NCI-H1694 treated with DMSO at 0.1 percent for 48 hours (cell line): ENCODE measurements around the gene GPR68.
"Not testable (repeated sequence)": the region's sequence is repeated elsewhere in the genome, so short reads cannot be mapped to it uniquely, and the experiment has no call there.

Source experiments
- DNase-seq: peaks from one replicate; lab custom pipeline; 2025; lab: John Stamatoyannopoulos, UW

The GPR68 gene

DNA sequence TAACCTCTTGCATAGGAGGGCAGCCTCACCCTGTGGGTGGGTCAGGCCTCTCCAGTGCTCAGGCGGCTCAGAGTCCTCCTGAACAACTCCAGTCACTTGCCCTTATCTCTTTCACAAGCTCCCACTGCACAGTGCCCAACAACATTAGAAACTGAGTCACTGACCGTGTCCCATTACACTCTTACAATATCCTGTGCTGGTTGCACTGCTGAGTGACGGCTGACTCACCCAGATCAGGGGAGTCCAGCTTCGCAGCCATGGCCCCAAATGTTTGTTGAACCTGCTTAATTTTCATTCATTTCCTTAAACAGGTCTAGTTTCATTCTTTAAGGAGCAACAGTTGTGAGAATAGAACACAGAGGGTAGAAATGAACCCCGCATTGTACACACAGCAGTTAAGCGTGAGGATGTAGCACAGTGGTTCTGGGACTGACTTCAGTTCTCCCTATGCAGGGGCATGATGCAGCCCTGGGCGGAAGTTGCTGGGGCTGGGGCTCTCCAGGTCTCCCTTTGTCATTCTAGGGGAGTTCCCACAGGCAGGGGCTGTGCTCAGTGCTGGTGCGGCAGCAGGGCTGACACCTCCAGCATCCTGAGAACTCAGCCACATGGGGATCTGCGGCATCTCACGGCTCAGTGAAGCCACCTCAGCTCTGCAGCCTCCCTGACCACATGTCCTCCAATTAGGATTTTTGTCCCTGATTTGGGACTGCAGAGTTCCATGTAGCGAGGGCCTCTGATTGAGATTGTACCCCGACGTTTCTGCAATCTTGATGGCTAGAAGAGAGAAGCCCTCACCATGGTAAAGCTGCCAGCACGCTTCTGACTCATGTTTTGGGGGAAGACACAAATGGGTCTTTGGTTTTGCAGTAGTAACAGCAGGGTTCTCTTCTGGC is 16.1 kb downstream of the GPR68 start:
- DNase-seq, result no peak

DNA sequence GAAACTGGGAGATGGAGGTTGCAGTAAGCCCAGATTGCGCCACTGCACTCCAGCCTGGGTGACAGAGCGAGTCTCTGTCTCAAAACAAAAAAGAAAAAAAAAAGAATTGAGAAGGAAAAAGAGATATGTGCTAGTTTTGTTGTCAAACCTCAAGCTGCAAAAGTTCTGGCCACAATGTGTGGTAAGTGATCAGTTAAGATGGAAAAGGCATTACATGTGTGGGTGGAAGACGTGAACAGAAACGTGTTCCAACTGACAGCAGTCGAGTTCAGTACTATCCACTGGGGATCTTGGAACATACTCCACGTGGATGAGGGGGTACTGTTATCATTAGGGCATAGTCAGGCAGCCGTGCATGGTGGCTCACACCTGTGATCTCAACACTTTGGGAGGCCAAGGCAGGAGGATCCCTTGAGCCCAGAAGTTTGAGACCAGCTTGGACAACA is 17.3 kb downstream of the GPR68 start:
- no peak for DNase-seq

- not testable (repeated sequence) for DNase-seq
Measured at GRCh38 chr14:91226360-91226759, 18.1 kb downstream of the GPR68 start.

DNA sequence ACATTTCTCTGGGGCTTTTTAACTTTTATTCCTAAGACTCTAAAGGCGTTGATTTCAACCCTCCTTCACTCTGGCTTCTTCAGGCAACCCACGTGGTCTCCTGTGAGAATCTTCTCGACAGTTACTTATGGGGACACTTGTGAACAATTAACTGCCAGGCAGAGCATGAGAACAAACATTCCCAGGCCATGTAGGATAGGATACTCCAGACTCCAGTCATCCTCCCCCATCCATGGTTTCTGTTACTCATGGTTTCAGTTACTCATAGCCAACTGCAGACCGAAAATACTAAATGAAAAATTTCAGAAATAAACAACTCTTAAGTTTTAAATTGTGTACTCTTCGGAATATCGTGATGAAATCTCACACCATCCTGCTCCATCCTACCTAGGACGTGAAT is 19.5 kb downstream of the GPR68 start:
- no peak for DNase-seq

DNA sequence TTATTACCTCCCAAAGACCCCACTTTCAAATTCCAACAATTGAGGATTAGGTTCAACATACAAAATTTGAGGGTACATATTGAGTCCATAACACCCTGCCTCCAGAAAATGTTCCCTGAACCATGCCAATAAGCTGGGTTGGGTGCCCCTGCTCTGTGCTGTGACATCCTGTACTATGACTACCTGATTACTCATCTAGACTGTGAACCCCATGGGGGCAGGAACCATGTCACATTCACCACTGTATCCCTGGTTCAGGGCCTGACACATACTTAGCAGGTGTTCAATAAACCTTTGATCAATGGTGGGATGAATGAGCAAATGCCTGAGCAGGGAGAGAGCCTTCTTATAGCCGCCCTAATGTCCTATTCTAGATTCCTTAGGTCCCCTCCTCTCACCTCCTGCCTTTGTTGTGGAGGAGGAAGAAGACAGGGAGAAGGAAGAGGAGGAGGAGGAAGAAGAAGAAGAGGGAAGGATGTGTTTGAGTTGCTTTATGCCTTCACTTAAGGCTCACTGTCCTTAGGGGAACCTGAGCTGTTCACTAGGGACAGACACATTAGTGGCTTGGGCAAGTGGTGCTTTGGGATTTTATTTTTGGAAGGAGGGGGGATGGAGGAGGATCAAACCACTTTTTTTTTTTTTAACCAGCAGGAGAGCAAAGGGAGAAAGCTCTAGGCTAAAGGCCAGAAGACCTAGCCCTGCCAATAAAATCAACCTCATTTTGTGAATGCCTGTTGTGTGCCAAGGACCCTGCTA is 21.3 kb downstream of the GPR68 start:
- no peak for DNase-seq

DNA sequence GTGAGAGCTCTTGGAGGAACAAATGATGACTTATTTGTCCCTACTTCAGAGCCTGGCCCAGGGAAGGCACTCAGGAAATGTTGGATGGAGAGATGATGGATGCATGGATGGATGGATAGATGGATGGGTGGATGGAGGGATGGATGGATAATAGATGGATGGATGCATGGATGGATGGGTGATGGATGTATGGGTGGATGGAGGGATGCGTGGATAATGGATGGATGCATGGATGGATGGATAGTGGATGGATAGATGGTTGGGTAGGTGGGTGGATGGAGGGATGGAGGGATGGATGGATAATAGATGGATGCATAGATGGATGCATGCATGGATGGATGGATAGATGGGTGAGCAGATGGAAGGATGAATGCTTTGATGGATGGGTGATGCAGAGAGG is 23.2 kb downstream of the GPR68 start:
- DNase-seq, result peak; percentile 32

GRCh38 chr14:91220581-91221000 is 23.9 kb downstream of the GPR68 start:
- peak; percentile 100 for DNase-seq

DNA sequence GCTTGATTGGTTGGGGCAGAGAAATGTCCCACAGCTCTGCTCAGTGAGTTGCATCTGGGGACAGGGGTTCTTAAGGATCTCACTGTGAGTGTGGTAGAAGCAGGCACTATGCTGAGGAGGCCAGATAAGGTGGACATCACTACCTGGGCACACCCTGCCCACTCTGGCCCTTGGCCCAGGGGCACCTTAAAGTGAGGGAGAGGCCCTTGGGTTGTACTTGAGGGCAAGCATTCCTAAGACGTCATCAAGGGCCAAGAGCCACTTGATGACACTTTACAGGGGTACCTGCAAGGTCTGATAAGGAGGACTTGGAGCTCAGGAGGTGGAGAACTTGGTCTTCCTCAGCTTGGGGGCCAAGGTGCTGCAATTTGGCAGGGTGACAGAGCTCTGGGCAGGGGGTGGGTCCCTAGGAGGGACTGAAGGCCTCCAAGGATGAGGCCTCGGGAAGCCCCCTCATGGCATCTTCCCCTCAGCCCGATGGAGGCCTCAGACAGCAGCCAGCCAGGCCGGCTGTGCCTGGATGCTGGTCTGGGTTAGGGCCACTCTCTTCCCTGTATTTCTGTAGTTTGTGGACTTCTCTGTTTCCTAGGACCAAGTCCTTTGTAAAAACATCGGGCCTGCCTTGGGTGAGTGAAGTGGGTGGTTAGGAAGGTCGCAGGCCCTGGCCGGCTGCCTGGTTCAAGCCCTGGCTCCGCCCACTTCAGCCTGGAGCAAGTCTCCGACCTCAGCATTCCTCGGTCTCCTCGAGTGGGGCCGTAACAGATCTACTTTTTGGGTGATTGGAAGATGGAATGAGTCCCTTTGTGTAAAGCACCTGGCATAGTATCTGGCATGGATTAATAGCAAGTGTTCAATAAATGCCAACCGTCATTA is 24.8 kb downstream of the GPR68 start:
- no peak for DNase-seq

- DNase-seq, result no peak
Measured at GRCh38 chr14:91218014-91218413, 26.5 kb downstream of the GPR68 start.

DNA sequence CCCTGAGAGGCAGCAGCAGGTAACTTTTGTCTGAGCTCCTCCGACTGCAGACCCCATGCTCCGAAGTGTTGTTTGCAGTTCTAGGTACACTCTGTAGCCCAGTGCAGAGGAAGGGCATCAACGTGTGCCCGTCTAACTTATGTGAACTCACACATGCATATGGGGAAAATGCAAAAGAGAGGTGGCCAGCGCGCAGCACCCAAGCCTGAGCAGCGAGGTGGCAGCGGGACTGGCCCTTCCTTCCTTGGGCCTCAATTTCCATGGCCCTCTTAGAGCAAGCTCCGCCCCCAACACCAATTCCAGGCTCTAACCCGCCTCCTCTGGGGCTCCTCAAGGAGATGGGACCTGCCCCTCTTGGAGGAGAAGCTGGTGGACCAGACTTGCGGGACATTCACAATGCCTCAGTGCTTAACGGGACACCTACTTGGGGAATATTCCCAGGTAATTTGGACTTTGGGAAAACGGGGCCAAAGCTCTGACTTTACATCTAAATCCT is 27.7 kb downstream of the GPR68 start:
- no peak for DNase-seq

DNA sequence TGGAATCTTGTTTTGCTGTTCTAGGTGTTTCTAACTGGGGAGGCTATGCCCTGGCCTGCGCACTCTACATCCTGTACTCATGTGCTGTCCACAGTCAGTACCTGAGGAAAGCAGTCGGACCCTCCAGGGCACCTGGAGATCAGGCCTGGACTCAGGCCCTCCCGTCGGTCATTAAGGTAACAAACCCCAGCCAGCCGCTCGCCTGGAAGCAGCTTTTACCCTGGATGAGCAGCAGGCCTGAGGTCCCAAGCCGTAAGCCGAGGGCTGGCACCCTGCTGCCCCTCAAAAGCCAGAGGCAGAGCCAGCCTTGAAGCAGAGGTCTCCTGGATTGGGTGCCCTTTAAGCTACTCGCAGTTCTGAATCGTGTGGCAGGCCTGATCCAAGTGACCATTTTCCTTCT is 29.1 kb downstream of the GPR68 start:
- no peak for DNase-seq

- no peak for DNase-seq
Measured at GRCh38 chr14:91214306-91214705, 30.2 kb downstream of the GPR68 start.

- no peak for DNase-seq
Measured at GRCh38 chr14:91211017-91211416, 33.5 kb downstream of the GPR68 start.

DNA sequence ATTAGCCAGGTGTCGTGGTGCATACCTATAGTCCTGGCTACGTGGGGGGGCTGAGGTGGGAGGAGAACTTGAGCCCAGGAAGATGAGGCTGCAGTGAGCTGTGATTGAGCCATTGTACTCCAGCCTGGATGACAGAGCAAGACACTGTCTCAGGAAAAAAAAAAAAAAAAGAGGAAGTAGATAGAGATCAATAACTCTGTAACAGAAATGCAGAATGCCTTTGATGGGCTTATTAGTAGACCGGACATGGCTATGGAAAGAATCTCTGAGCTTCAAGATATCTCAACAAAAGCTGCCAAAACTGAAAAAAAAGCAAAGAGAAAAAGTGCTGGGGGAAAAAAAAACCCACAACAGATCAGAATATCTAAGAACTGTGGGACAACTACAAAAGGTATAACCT is 37.5 kb downstream of the GPR68 start:
- no peak for DNase-seq

GRCh38 chr14:91205459-91205858 is 39.0 kb downstream of the GPR68 start:
- DNase-seq, result no peak

DNA sequence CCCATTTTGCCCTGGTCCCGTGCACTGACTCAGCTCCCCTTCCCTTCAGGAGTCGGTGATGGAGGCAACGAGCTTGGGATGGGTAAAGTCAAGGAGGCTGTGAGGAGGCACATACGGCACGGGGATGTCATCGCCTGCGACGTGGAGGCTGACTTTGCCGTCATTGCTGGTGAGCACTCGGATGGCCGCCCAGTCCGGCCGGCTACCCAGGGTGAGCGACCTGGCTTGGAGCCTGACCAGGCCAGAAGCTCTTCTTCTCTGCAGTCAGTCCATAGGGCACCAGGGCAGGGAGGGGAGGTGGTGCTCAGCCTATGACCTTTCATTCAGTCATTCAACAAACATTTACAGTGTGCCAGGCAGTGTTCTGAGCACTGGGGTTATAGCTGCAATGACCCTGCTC is 39.8 kb downstream of the GPR68 start:
- DNase-seq, result no peak

GRCh38 chr14:91202234-91202974 is 42.1 kb downstream of the GPR68 start:
- no peak for DNase-seq

GRCh38 chr14:91200802-91201201 is 43.7 kb downstream of the GPR68 start:
- DNase-seq, result not testable (repeated sequence)

GRCh38 chr14:91197631-91198030 is 46.9 kb downstream of the GPR68 start:
- no peak for DNase-seq

DNA sequence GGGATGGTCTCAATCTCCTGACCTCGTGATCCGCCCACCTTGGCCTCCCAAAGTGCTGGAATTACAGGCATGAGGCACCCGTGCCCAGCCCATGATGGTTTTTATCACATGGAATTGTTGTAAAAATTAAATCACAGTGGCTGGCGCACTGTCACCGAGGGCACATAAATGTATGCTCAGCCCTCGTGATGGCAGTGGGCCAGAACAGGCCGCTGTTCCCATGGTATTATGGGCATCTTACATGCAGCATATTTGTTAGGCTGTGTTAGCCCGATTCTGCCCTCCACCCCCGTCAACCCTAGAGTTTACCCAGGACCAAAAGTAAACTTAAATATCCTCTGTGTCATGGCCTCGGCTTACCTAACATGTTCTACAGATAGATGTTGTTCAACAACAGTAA is 48.6 kb downstream of the GPR68 start:
- DNase-seq, result no peak

DNA sequence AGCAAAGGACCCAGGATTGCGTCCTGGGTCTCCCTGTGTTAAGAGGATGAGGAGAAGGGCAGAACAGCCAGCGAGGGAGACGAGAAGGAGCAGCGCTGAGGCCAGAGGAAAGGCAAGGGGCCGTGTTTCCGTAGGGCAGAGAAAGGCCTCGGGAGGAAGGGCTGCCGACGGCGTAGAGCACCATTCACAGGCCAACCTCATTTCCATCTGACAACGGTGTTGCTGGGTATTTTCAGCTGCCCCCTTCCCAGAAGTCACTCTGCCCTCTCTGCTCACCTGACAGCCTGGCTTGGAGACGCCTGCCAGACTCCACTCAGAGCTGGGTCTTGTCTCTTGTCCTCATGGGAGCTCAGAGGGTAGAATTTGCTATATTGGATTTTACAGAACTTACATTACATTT is 51.4 kb downstream of the GPR68 start:
- no peak for DNase-seq
